HG03565 (cell line): ENCODE data around the gene TRA2A.

Experiments
- ATAC-seq: cut with Tn5 transposase; IDR thresholded peaks from one replicate; pipeline ENCODE4 v1.9.1; 2021; ENCODE audit warnings: mild to moderate bottlenecking, moderate library complexity; ENCODE audit not compliant: unreplicated experiment

Gene TRA2A

GRCh38 chr7:23471106-23471859, 60.5 kb downstream of the TRA2A start:
- ATAC-seq: no peak

DNA sequence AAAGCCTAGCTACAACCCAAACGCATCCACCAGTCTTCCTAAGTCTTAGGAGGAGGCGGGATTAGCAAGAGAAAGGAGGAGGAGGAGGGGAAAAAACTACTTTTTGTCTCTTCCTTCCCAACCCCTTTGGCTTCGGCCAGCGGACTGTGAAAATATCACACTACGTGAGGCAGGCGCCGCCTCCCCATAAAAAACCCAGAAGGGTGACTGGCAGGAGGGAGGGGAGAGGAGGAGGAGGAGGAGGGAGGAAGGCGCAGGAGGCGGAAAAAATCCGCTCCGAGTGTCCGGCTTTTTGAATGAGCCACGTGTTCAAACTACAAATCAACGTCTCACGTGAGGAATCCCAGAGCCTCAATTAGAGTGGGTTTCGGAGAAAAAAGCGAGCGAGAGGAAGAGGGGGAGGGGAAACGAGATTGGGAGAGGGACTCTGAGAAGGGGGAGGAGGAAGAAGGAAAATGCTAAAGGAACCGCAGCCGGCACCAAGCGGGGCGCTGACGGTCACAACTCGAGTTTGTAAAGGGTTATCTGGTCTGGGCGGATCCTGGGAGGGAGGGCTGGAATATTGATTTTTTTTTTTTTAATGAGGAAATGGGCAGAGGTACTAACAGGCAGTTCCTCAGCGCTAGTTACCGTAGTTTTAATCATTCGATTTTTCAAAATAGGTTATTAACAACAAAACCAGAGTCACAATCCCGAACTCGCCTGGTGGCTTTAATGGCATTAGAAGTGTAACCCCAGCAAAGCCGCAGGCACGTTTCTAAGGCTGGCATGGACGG, 61.3 kb downstream of the TRA2A start, which contains the start of gene IGF2BP3:
Gene IGF2BP3 (minus strand): TSS at position 162 of the 776 bp plus-strand sequence. CDS start 381 bp downstream, outside the sequence.
- ATAC-seq: no peak

DNA sequence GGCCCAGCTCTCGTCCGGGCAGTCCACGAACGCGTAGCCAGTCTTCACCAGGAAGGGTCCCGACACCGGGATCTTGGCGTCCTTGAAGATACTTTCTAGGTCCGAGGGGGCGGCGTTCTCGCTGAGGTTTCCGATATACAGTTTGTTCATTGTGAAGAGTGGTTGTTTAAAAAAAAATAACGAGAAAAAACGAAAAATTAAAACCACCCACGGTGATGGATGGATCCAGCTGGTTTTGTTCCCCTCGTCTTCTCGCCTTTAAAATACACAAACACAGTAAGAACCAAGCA, 61.9 kb downstream of the TRA2A start:
- no peak for ATAC-seq

DNA sequence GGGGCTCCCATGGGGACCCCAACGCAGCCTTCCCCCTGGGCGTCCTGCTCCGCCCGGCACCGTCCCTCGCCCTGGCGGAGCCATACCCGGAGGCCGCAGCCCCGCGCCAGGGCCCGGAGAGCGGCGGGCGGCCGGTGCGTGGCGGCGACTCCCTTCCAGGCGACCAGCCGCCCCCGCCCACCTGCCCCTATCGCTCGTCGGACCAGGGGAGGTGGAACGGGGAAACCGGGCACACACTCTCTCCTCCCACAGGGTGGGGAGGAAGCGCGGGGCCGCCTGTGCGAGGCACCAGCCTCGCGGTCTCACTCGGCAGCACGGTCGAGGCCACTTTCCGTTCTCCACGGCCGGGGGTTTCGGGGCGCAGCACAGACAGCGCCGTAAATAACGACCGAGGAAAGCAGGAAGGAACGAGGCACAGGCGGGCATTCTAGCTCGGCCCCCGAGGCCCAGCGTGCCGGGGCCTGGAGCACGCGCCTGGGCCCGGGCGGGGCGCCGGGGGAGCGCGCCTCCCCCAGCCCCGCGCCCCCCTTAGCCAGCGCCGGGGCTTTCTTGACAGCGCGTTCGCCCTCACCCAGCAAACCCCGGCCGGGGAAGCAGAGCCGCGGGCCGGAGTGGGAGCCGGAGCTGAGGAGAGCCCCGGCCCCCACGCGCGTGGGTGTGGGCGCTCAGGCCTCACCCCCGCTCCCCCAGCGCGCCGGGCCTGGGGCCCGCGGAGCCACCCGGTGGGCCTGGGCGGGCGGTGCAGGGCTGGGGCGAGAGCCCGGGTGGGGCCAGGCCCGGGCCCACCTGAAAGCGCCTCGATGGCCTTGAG, 62.4 kb downstream of the TRA2A start:
- no peak for ATAC-seq

DNA sequence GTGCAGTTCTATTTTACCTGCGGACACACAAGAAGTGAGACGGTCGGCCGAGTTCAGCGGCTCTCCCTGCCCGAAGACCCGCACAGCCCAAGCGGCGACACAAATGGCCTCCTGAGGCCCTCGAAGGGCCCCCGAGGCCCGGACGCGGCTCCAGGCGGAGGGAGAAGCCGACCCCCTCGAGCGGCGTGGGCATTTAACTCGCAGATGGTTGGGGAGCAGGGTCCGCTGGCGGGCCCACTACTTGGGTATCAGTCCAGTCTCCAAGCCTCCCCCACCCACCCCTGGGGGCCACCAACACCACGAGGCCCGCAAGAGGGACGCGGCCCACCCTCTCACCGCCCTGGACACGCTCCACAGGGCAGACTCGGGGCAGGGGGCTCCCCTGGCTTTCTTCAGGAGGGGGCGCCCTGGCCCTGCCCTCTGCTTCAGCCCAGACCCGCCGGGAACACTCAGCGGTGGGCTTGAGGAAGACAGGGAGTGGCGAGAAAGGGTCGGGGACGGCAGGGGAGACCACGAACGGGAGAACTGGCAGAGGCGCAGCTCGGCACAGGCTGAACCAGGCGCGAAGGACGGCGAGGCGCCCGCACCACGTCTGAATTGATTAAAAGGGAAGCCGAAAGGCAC, 63.1 kb downstream of the TRA2A start:
- ATAC-seq: no peak

- no peak for ATAC-seq
Measured at GRCh38 chr7:23467806-23468525, 63.8 kb downstream of the TRA2A start.

DNA sequence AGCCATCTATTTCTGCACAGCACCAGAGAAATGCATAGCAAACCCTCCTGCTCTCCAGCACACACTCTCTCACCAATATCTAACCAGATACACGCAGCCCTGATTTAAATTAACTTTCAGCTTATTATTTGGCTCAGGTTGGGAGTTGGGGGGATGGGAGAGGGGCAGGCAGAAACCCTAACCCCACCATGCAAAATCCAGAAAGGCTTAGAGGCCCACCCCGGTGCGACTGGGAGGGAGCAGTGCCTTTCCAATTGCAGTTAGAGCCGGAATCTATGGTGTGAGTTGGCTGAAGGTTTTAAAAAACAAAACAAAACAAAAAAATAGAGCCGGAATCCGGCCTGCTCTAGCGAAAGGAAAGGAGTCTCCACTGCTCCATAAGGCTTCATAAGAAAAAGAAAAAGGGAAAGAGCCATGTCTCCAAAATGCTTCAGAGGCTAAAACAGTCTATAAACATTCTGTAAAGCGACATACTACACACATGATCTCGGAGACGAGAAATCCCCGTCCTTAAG, 64.4 kb downstream of the TRA2A start:
- ATAC-seq: no peak

DNA sequence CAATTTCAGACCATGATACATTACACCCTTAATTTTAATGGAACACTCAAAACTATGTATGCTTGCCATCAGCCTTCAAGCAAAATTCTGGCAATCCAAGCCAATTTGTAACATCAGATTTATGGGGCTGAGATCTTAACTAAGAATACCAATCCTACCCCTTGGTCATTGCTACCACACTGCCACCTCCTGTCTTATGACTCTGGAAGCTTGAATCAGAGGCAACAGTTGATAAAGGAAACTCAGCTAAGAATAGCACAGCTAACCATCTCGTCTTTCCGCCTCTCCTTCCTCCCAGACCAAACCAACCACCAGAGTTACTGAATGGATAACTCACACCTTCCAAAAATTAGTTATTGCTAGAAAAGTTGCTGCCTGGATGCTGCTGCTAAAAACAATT, 68.9 kb downstream of the TRA2A start:
- no peak for ATAC-seq

DNA sequence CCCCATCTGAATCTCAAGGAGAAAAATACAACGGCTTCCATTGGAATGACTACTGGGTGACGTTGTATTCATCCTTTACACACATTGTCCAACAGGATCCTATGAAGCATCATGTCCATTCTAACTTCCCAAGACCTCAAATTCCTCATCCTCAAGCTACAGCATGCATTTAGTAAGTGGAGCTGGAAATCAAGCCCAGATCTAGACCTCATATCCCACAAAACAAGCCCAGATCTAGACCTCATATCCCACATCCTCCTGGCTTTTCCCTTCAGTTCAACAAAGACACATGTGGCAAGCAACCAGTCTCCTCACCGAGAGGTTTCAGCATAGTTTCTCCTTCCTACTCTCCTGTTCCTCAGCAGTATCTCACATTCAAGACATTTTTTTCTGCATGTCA, 73.7 kb downstream of the TRA2A start:
- no peak for ATAC-seq

GRCh38 chr7:23456093-23456492, 75.7 kb downstream of the TRA2A start:
- ATAC-seq: no peak

GRCh38 chr7:23454881-23455526, 76.8 kb downstream of the TRA2A start:
- ATAC-seq: no peak
